Measurements from ENCODE around the gene UNC13C. TPM values are rescaled to one million over a fixed set of nuclear protein-coding genes. Genes with fewer than 3 reads are reported as not detected.
A peak's percentile ranks its signal among the peaks of the same experiment; 100 is the strongest.

The UNC13C gene
- total and polyA plus RNA-seq, 10 of the 15 experiments (the other 5 are each of a cell fraction or from before 2014, with no cell fraction given): 9.9 to 81.3 (median 25.0) TPM

DNA sequence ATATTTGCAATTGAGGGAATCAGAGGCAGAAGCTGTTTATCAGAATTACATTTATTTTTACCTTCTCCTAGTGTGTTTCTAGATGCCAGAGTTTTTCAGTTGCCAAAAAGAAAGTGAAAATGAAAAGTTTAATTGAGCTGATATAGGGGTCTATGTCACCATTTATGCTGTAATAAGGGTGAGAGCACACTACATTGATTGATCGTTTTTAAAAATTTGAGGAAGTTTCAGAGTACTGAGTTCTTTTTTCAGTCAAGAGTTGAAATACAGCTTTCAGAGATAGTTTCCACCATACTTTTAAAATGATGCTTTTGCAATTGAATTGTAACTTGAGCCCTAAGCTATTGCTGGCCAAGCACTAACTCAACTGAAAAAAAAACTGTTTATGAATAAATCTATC lies 326.9 kb downstream of the UNC13C start (continued):
- TF ChIP-seq, protein P1, sequence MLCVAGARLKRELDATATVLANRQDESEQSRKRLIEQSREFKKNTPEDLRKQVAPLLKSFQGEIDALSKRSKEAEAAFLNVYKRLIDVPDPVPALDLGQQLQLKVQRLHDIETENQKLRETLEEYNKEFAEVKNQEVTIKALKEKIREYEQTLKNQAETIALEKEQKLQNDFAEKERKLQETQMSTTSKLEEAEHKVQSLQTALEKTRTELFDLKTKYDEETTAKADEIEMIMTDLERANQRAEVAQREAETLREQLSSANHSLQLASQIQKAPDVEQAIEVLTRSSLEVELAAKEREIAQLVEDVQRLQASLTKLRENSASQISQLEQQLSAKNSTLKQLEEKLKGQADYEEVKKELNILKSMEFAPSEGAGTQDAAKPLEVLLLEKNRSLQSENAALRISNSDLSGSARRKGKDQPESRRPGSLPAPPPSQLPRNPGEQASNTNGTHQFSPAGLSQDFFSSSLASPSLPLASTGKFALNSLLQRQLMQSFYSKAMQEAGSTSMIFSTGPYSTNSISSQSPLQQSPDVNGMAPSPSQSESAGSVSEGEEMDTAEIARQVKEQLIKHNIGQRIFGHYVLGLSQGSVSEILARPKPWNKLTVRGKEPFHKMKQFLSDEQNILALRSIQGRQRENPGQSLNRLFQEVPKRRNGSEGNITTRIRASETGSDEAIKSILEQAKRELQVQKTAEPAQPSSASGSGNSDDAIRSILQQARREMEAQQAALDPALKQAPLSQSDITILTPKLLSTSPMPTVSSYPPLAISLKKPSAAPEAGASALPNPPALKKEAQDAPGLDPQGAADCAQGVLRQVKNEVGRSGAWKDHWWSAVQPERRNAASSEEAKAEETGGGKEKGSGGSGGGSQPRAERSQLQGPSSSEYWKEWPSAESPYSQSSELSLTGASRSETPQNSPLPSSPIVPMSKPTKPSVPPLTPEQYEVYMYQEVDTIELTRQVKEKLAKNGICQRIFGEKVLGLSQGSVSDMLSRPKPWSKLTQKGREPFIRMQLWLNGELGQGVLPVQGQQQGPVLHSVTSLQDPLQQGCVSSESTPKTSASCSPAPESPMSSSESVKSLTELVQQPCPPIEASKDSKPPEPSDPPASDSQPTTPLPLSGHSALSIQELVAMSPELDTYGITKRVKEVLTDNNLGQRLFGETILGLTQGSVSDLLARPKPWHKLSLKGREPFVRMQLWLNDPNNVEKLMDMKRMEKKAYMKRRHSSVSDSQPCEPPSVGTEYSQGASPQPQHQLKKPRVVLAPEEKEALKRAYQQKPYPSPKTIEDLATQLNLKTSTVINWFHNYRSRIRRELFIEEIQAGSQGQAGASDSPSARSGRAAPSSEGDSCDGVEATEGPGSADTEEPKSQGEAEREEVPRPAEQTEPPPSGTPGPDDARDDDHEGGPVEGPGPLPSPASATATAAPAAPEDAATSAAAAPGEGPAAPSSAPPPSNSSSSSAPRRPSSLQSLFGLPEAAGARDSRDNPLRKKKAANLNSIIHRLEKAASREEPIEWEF (IDR thresholded peaks at IDR 0.05; ENCODE audit: insufficient replicate concordance, low read depth, low read length): no peak

DNA sequence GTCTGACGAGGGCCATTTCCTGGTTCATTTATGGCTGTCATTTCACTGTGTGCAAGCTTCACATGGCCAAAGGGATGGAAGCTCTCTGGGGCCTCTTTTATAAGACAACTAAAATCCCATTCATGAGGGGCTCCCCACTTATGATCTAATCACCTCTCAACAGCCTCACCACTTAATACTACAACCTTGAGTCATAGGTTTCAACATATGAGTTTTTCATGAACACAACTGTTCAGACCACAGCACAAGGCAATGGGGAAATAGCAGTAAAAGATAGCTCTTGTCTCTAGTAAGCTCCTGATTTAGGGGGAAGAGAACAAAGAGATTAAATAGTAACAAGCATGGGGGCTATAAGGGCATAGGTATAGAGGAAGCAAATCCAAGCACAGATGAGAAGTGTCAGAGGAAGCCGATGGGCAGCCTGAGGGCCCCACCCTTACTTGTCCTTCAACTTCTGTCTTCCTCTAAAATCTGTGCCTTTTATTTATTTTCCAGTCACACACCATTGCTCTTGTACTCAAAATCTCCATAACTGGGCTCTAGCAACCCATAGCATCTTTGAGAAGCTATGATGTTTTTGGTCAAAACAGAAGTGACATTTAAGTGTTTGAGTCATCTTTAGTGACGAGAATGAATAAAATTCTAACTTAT lies 329.1 kb downstream of the UNC13C start:
- H3K4me2 ChIP-seq (ENCODE audit: control insufficient read depth, insufficient read depth): no peak overlapping the region
- TF ChIP-seq, protein P2, sequence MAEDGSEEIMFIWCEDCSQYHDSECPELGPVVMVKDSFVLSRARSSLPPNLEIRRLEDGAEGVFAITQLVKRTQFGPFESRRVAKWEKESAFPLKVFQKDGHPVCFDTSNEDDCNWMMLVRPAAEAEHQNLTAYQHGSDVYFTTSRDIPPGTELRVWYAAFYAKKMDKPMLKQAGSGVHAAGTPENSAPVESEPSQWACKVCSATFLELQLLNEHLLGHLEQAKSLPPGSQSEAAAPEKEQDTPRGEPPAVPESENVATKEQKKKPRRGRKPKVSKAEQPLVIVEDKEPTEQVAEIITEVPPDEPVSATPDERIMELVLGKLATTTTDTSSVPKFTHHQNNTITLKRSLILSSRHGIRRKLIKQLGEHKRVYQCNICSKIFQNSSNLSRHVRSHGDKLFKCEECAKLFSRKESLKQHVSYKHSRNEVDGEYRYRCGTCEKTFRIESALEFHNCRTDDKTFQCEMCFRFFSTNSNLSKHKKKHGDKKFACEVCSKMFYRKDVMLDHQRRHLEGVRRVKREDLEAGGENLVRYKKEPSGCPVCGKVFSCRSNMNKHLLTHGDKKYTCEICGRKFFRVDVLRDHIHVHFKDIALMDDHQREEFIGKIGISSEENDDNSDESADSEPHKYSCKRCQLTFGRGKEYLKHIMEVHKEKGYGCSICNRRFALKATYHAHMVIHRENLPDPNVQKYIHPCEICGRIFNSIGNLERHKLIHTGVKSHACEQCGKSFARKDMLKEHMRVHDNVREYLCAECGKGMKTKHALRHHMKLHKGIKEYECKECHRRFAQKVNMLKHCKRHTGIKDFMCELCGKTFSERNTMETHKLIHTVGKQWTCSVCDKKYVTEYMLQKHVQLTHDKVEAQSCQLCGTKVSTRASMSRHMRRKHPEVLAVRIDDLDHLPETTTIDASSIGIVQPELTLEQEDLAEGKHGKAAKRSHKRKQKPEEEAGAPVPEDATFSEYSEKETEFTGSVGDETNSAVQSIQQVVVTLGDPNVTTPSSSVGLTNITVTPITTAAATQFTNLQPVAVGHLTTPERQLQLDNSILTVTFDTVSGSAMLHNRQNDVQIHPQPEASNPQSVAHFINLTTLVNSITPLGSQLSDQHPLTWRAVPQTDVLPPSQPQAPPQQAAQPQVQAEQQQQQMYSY (CRISPR knock-in tag; IDR thresholded peaks at IDR 0.05): no peak
- TF ChIP-seq CREM (IDR thresholded peaks at IDR 0.05; ENCODE audit: low read depth) (peak; percentile 31; the same call in 1 of the 2 replicates), RUNX3 (IDR thresholded peaks at IDR 0.05; ENCODE audit: low read length) (peak; percentile 69; the same call in 1 of the 2 replicates), IKZF2 (IDR thresholded peaks at IDR 0.05) (peak in 1 of 2 experiments; percentile 17; a peak in 2 of 4 replicates), ATF7 (IDR thresholded peaks at IDR 0.05; ENCODE audit: low read depth) (peak; percentile 78), ETV6 (conservative IDR thresholded peaks at IDR 0.05 in 1 of 2, IDR thresholded peaks at IDR 0.05 in 1 of 2; ENCODE audit: borderline replicate concordance in 1 of 2, low read depth in 1 of 2) (peak in 1 of 2 experiments; percentile 39; a peak in 1 of 4 replicates), CEBPB (IDR thresholded peaks at IDR 0.05; ENCODE audit: borderline replicate concordance in 1 of 2, low read depth in 2 of 2, low read length in 2 of 2) (0 out of 4 replicates have a peak, but pooled peaks of 1 of the 2 experiments have one; percentile 45), FOXM1 (IDR thresholded peaks at IDR 0.05; ENCODE audit: low read depth, low read length) (peak; percentile 68; the same call in 1 of the 2 replicates), RELA (IDR thresholded peaks at IDR 0.05; ENCODE audit: borderline replicate concordance, partially characterized antibody) (no peak), CHD2 (IDR thresholded peaks at IDR 0.05; ENCODE audit: borderline replicate concordance, low read depth, low read length) (no peak)

More for the DNA sequence above, 329.1 kb downstream of the UNC13C start:
- Histone ChIP-seq H3K79me2 (ENCODE audit: control insufficient read depth, insufficient read depth, low read length) (no peaks in the 10 kb centered on the region), H3K4me1 (ENCODE audit: control insufficient read depth, insufficient read depth, low read length) (no peaks in the 10 kb centered on the region), H2AFZ (ENCODE audit: control insufficient read depth, low read depth, low read length) (no peak overlapping the region), H3K27me3 (replicated peaks in 1 of 2; ENCODE audit: control insufficient read depth in 2 of 2, insufficient read depth in 2 of 2, low read length in 1 of 2) (no peaks in the 10 kb centered on the region), H3K4me3 (no peak overlapping the region), H3K9ac (ENCODE audit: control insufficient read depth, insufficient read depth, low read length) (no peak overlapping the region), H3K36me3 (ENCODE audit: control insufficient read depth in 2 of 2, insufficient read depth in 2 of 2, low read length in 1 of 2) (no peaks in the 10 kb centered on the region), H4K20me1 (ENCODE audit: control insufficient read depth, insufficient read depth) (no peaks in the 10 kb centered on the region), H3K27ac (ENCODE audit: control insufficient read depth, insufficient read depth) (no peak overlapping the region), H3K9me3 (replicated peaks; ENCODE audit: control insufficient read depth, insufficient read depth, low read length) (no peaks in the 10 kb centered on the region; the same call in 2 of the 3 replicates)
- 42% methylated on average over 3 of the region's 3 CpGs for WGBS (ENCODE audit: insufficient coverage, insufficient replicate concordance, low lambda C conversion rate, missing lambda C conversion rate)
- DNase-seq (ENCODE audit: low read depth, low spot score) (no peak), ATAC-seq (peak; percentile 90), FAIRE-seq (no peak)
- ChIA-PET SMC1A (ENCODE audit: uncharacterized antibody, unreplicated experiment) (interaction anchor here (0.8 to 3.5 kb wide), 26 partner anchors 8 to 318 kb away, joined by 3 to 38 read pairs (median 4); no protein-coding TSS in a partner anchor), POLR2A (interaction anchor here (0.6 to 1.4 kb wide), 7 partner anchors 19 to 279 kb away, joined by 3 to 7 read pairs (median 4); no protein-coding TSS in a partner anchor), RAD21 (ENCODE audit: unreplicated experiment) (interaction anchor here (0.7 to 2.9 kb wide), 23 partner anchors 9 to 333 kb away, joined by 3 to 30 read pairs (median 5); partner anchors contain the start of gene UNC13C), CTCF (interaction anchor here (1.0 to 1.1 kb wide), 3 partner anchors 17 to 40 kb away, joined by 3 read pairs; no protein-coding TSS in a partner anchor)
- no TSS peak for BruUV-seq (replicated peaks)
- in situ Hi-C loops (cut with MboI) (no loop called here), intact Hi-C loops (cut with micrococcal nuclease; ENCODE audit: unreplicated experiment) (loop anchor here (5.0 kb wide), 1 partner anchor 40 kb away; no protein-coding TSS in a partner anchor)

All from GM12878 (cell line).